GM10266 (cell line): ENCODE results near the gene CFAP100.

Source experiments
- DNase-seq: peaks from one replicate; pipeline ENCODE4 v3.0.0; 2012; ENCODE audit errors: extremely low spot score
- CTCF ChIP-seq: IDR thresholded peaks from 2 replicates; pipeline ENCODE4 v1.5.1; 2012; ENCODE audit warnings: mild to moderate bottlenecking, low read depth; ENCODE audit not compliant: control insufficient read depth, insufficient read depth; ENCODE audit errors: missing control alignments

The CFAP100 gene

GRCh38 chr3:126402666-126403302 lies 8.1 kb downstream of the CFAP100 start:
- DNase-seq = no peak
- no peak for TF ChIP-seq CTCF

- no peak for DNase-seq
These were observed 11.9 kb downstream of the CFAP100 start for GRCh38 chr3:126406389-126407296.

GRCh38 chr3:126407412-126408044 lies 12.8 kb downstream of the CFAP100 start:
- no peak for DNase-seq
- no peak for TF ChIP-seq CTCF

More at GRCh38 chr3:126406389-126407296, 11.9 kb downstream of the CFAP100 start:
- no peak for TF ChIP-seq CTCF

- TF ChIP-seq CTCF = no peak
- DNase-seq = no peak
These were observed 13.4 kb downstream of the CFAP100 start for GRCh38 chr3:126408099-126408498.

GRCh38 chr3:126412841-126413692 lies 18.4 kb downstream of the CFAP100 start:
- no peak for TF ChIP-seq CTCF
- no peak for DNase-seq

GRCh38 chr3:126413693-126414080 lies 19.0 kb downstream of the CFAP100 start:
- no peak for TF ChIP-seq CTCF
- no peak for DNase-seq
